ENCODE results near the gene RHEB. TPM values are rescaled to one million over a fixed set of nuclear protein-coding genes. Genes with fewer than 3 reads are reported as not detected.

Gene RHEB
- total RNA-seq, 2 experiments from 2014 or later: 57.6 to 93.2 TPM

DNA sequence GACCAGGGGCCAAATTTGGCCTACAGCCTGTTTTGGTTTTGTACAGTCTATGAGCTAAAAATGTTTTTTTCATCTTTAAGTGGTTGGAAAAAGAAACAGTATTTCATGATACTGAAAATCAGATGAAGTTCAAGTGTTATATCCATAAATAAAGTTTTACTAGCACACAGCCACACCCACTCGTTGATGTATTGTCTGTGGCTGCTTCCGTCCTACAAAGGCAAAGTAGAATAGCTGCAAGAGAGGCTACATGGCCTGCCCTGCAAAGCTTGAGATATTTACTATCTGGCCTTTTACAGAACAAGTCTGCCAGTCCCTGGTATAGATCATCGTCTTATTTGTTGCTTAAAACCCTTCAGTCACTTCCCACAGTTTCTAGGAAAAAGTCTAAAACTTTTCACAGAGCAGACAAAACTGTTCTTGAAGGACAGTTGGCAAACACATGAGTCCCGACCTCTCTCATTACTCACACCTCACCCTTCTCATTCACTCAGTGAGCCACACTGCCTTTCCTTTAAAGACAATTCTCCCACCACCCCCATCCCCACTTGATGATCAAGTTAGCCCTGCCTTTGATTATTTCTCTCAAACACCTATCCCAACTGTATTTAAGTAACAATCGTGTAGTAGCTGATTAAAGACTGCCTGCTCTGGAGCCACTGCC, 9.9 kb downstream of the RHEB start:
- ChIA-PET POLR2A (interaction anchor here (0.6 kb wide), 2 partner anchors 153 to 241 kb away, joined by 3 to 4 read pairs; no protein-coding TSS in a partner anchor), CTCF (ENCODE audit: unreplicated experiment) (no interaction called here)
- Histone ChIP-seq H3K79me2 (ENCODE audit: insufficient read depth, low read depth, low read length) (peaks cover 100% of the 10 kb centered on the region), H3K9me2 (ENCODE audit: insufficient read depth, low read length) (no peaks in the 10 kb centered on the region), H2AFZ (ENCODE audit: low read length) (no peak overlapping the region), H3K36me3 (ENCODE audit: insufficient read depth, low read length) (peaks cover 34% of the 10 kb centered on the region), H3K9me3 (ENCODE audit: low read length) (peaks cover 16% of the 10 kb centered on the region; the same call in 1 of the 2 replicates), H4K20me1 (ENCODE audit: insufficient read depth, low read length) (peaks cover 85% of the 10 kb centered on the region), H3K4me3 (ENCODE audit: low read depth, low read length, poor library complexity, severe bottlenecking) (no peak overlapping the region), H3K4me1 (ENCODE audit: insufficient read depth, low read length, poor library complexity, severe bottlenecking) (peaks cover 8% of the 10 kb centered on the region), H3K4me2 (ENCODE audit: low read length) (no peak overlapping the region), H3K27ac (ENCODE audit: low read depth, low read length, poor library complexity, severe bottlenecking) (no peak overlapping the region)
- TF ChIP-seq CTCF (conservative IDR thresholded peaks at IDR 0.05; ENCODE audit: low read length): no peak
- no TSS peak for BruUV-seq (replicated peaks)
- DNase-seq (ENCODE audit: low spot score): no peak
- intact Hi-C loops (cut with micrococcal nuclease; ENCODE audit: unreplicated experiment): no loop called here

DNA sequence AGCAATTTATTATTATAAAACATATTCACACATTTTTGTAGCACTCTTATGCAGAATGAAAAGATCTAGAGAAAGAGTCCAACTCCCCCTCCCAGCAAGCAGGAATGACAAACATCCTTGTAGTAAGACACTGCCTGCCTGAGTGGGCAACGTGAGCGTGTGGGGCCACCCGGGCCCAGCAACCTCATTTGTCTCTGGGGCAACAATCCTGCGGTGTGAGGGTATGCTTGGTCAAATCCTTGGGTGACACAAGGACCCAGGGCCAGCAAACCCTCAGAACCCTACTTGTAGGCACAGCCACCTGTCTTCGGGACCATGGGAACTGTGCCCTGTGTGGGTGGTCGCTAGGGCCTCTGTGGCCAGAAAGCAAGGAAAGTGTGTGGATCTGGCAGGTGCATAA, 10.7 kb downstream of the RHEB start:
- H3K27ac ChIP-seq (ENCODE audit: low read depth, low read length, poor library complexity, severe bottlenecking): no peak overlapping the region
- H3K4me3 ChIP-seq (ENCODE audit: low read depth, low read length, poor library complexity, severe bottlenecking): no peak overlapping the region
- DNase-seq (ENCODE audit: low spot score): no peak
- no peaks in the 10 kb centered on the region for H3K9me2 ChIP-seq (ENCODE audit: insufficient read depth, low read length)
- no peak overlapping the region for H2AFZ ChIP-seq (ENCODE audit: low read length)
- CTCF ChIA-PET (ENCODE audit: unreplicated experiment): no interaction called here
- intact Hi-C loops (cut with micrococcal nuclease; ENCODE audit: unreplicated experiment): no loop called here
- H3K9me3 ChIP-seq (ENCODE audit: low read length): peaks cover 9% of the 10 kb centered on the region; the same call in 1 of the 2 replicates
- H4K20me1 ChIP-seq (ENCODE audit: insufficient read depth, low read length): peaks cover 81% of the 10 kb centered on the region
- peaks cover 100% of the 10 kb centered on the region for H3K79me2 ChIP-seq (ENCODE audit: insufficient read depth, low read depth, low read length)
- no TSS peak for BruUV-seq (replicated peaks)
- peaks cover 8% of the 10 kb centered on the region for H3K4me1 ChIP-seq (ENCODE audit: insufficient read depth, low read length, poor library complexity, severe bottlenecking)
- no peak overlapping the region for H3K4me2 ChIP-seq (ENCODE audit: low read length)
- POLR2A ChIA-PET: interaction anchor here (0.6 to 1.4 kb wide), 6 partner anchors 20 to 855 kb away, joined by 3 to 7 read pairs (median 4); no protein-coding TSS in a partner anchor
- TF ChIP-seq CTCF (conservative IDR thresholded peaks at IDR 0.05; ENCODE audit: low read length) (no peak), EZH2phosphoT487 (IDR thresholded peaks at IDR 0.05; ENCODE audit: borderline replicate concordance, low read depth, low read length) (no peak)
- peaks cover 26% of the 10 kb centered on the region for H3K36me3 ChIP-seq (ENCODE audit: insufficient read depth, low read length)

DNA sequence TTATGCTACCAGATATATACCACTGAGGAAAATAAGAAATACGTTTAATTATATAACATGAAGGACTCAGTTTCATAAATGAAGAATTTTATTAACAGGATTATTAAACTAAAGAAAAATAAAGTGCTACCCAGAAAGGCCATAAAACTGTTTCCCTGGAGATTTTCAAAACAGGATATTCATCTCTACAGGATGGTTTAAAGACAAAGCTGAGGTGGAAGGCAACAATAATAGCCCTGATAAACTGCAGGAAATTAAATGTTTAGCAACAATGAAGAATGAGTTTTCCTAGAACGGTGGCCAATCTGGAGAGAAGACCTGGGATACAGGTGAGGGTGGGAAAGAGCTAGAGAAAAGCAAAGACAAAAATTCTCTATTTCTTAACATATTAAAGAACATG, 11.9 kb downstream of the RHEB start:
- H3K9me3 ChIP-seq (ENCODE audit: low read length): no peaks in the 10 kb centered on the region
- no peaks in the 10 kb centered on the region for H3K9me2 ChIP-seq (ENCODE audit: insufficient read depth, low read length)
- CTCF ChIA-PET (ENCODE audit: unreplicated experiment): interaction anchor here (0.6 to 1.0 kb wide), 2 partner anchors 9 to 1887 kb away, joined by 3 read pairs; no protein-coding TSS in a partner anchor
- TF ChIP-seq EZH2phosphoT487 (IDR thresholded peaks at IDR 0.05; ENCODE audit: borderline replicate concordance, low read depth, low read length) (no peak), CTCF (conservative IDR thresholded peaks at IDR 0.05; ENCODE audit: low read length) (no peak)
- peaks cover 100% of the 10 kb centered on the region for H3K79me2 ChIP-seq (ENCODE audit: insufficient read depth, low read depth, low read length)
- H3K4me1 ChIP-seq (ENCODE audit: insufficient read depth, low read length, poor library complexity, severe bottlenecking): peaks cover 8% of the 10 kb centered on the region
- H3K4me2 ChIP-seq (ENCODE audit: low read length): no peak overlapping the region
- POLR2A ChIA-PET: interaction anchor here (0.6 to 1.4 kb wide), 3 partner anchors 12 to 134 kb away, joined by 3 to 4 read pairs (median 3); partner anchors contain the start of gene RHEB
- no peak overlapping the region for H3K4me3 ChIP-seq (ENCODE audit: low read depth, low read length, poor library complexity, severe bottlenecking)
- BruUV-seq (replicated peaks): no TSS peak
- H3K27ac ChIP-seq (ENCODE audit: low read depth, low read length, poor library complexity, severe bottlenecking): no peak overlapping the region
- intact Hi-C loops (cut with micrococcal nuclease; ENCODE audit: unreplicated experiment): no loop called here
- DNase-seq (ENCODE audit: low spot score): no peak
- peaks cover 81% of the 10 kb centered on the region for H4K20me1 ChIP-seq (ENCODE audit: insufficient read depth, low read length)
- peaks cover 20% of the 10 kb centered on the region for H3K36me3 ChIP-seq (ENCODE audit: insufficient read depth, low read length)
- H2AFZ ChIP-seq (ENCODE audit: low read length): no peak overlapping the region

Measured in OCI-LY7 (cell line).